Renal pelvis (tissue), 12 donors: ENCODE results near the gene KIF11. TPM values are rescaled to one million over a fixed set of nuclear protein-coding genes. Genes with fewer than 3 reads are reported as not detected.
"Not testable (repeated sequence)": the region's sequence is repeated elsewhere in the genome, so short reads cannot be mapped to it uniquely, and the experiment has no call there.

Experiments used
- DNase-seq: peaks from one replicate; pipeline ENCODE4 v3.0.0-alpha.2; 2013
- long read RNA-seq, 16 experiments: transcript quantifications; one replicate each; lab custom pipeline, GENCODE V29; 2026
- polyA plus RNA-seq, 3 donors: library from polyadenylated mRNA; unstranded; fragments of 120-200 nt; gene quantifications; one replicate each; pipeline ENCODE4 v1.2.1, GENCODE V29; 2013; ENCODE audit not compliant: insufficient read length in 3 of 3

Gene KIF11
- polyA plus RNA-seq: 10 to 100 TPM; 26.6 to 29.6 (median 28.9) TPM
- long read RNA-seq, donor 1, full-length matches to known transcripts: 6 of 15 reads
- long read RNA-seq, donor 1, partial matches to known transcripts: 9 of 15 reads
- long read RNA-seq, donor 1, other reads (novel, unspliced or antisense): 0 of 15 reads
- long read RNA-seq, donor 2, full-length matches to known transcripts: 1 of 1 reads
- long read RNA-seq, donor 2, partial matches to known transcripts: 0 of 1 reads
- long read RNA-seq, donor 2, other reads (novel, unspliced or antisense): 0 of 1 reads
- long read RNA-seq, donor 3, full-length matches to known transcripts: 1 of 1 reads
- long read RNA-seq, donor 3, partial matches to known transcripts: 0 of 1 reads
- long read RNA-seq, donor 3, other reads (novel, unspliced or antisense): 0 of 1 reads
- long read RNA-seq, donor 4: 0 reads
- long read RNA-seq, donor 5: 0 reads
- long read RNA-seq, donor 6, full-length matches to known transcripts: 4 of 4 reads
- long read RNA-seq, donor 6, partial matches to known transcripts: 0 of 4 reads
- long read RNA-seq, donor 6, other reads (novel, unspliced or antisense): 0 of 4 reads
- long read RNA-seq, donor 7, full-length matches to known transcripts: 1 of 1 reads
- long read RNA-seq, donor 7, partial matches to known transcripts: 0 of 1 reads
- long read RNA-seq, donor 7, other reads (novel, unspliced or antisense): 0 of 1 reads
- long read RNA-seq, donor 8: 0 reads
- long read RNA-seq, donor 9, full-length matches to known transcripts: 1 of 8 reads
- long read RNA-seq, donor 9, partial matches to known transcripts: 7 of 8 reads
- long read RNA-seq, donor 9, other reads (novel, unspliced or antisense): 0 of 8 reads
- long read RNA-seq, donor 10: 0 reads
- long read RNA-seq, donor 11, full-length matches to known transcripts: 1 of 1 reads
- long read RNA-seq, donor 11, partial matches to known transcripts: 0 of 1 reads
- long read RNA-seq, donor 11, other reads (novel, unspliced or antisense): 0 of 1 reads
- long read RNA-seq, donor 12, full-length matches to known transcripts: 6 of 6 reads
- long read RNA-seq, donor 12, partial matches to known transcripts: 0 of 6 reads
- long read RNA-seq, donor 12, other reads (novel, unspliced or antisense): 0 of 6 reads
- long read RNA-seq, donor 13: 0 reads
- long read RNA-seq, donor 14: 0 reads
- long read RNA-seq, donor 15, full-length matches to known transcripts: 1 of 1 reads
- long read RNA-seq, donor 15, partial matches to known transcripts: 0 of 1 reads
- long read RNA-seq, donor 15, other reads (novel, unspliced or antisense): 0 of 1 reads
- long read RNA-seq, donor 16, full-length matches to known transcripts: 2 of 2 reads
- long read RNA-seq, donor 16, partial matches to known transcripts: 0 of 2 reads
- long read RNA-seq, donor 16, other reads (novel, unspliced or antisense): 0 of 2 reads

DNA sequence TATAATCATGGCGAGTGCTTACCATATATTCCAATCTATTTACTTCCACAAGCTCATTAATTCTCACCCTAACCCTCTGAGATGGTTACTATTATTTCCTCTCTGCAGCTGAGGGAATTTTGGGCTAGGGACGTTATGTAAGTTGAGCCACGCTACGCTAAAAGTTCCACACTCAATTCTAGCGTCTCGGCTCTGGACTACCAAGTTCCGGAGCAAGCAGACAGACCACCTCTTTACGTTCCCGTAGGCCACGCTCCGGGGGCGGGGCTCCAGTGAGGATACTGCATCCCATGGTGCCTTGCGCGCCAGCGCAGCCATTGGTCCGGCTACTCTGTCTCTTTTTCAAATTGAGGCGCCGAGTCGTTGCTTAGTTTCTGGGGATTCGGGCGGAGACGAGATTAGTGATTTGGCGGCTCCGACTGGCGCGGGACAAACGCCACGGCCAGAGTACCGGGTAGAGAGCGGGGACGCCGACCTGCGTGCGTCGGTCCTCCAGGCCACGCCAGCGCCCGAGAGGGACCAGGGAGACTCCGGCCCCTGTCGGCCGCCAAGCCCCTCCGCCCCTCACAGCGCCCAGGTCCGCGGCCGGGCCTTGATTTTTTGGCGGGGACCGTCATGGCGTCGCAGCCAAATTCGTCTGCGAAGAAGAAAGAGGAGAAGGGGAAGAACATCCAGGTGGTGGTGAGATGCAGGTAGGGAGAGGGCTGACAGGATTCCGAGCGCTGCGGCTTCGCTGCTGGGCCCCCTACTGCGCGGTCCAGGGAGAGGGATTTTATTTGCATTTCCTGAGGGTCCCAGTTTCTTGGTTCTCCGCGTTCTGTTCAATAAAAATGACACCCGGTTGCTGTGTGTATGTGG is at the start of gene KIF11:
TSS of gene KIF11 (plus strand) at position 370 of the 858 bp plus-strand sequence. CDS start at position 616, 246 bp downstream.
- DNase-seq: peak; percentile 99

DNA sequence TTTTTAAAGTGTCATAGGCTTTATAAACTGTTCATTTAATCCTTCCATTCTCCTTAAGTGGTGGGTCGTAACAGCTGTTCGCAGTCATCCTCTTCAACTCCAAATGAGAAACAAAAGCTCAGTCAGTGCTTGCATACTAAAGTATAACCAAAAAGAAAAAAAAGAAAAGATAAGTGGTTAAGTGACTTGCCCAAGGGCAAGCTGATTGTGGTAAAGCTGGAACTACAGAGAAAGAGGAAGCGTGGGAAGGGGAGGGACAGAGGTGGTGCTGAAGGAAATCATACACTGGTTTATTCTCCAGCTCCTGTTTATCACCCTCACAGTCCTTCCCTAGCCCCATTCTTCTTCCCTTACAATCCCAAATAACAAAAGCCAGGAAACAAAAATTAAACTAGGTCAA is 48.6 kb upstream of the KIF11 start:
- no peak for DNase-seq

DNA sequence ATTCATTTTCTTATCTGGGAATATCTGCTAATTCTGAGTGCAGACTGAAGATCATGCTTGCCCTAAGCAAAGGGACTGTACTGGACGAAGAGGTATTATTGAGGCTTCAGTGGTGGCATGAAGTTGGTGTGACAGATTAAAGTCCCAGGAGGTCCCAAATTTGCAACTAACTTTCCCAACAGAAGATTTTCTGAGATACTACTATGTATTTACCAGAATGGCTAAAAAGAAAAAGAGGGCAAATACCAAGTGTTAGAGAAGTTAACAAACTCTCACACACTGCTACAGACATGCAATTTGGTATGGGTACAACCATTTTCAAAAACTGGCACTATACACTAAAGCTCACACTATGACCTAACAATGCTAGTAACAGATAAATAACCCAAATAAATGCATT is 47.4 kb upstream of the KIF11 start:
- no peak for DNase-seq

DNA sequence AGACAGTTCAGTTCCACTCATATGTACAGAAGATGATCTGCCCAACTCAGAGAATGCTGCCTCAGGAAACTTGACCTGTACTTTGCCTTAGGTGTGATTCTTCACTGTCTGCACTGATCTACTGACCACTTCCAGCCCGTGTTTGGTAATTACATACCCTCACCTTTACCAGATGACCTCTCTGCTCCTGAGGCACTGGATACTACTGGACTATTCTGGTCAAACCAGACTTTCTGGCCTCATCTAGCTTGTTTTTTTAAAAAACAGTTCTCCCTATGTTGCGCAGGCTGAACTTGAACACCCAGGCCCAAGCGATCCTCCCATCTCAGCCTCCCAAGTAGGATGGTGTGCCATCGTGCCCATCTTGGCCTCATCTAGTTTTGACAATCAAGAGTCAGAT is 45.3 kb upstream of the KIF11 start:
- no peak for DNase-seq

DNA sequence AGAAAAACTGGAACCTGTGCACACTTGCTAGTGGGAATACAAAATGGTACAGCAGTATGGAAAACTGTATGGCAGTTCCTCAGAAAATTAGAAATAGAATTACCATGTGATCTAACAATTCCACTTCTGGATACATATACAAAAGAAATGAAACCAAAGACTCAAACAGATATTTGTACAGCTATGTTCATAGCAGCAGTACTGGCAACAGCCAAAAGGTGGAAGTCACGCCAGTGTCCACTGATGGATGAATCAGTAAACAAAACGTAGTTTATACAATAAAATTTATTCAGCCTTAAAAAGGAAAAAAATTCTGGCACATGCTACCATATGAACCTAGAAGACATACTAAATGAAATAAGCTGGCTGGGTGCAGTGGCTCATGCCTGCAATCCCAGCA is 42.0 kb upstream of the KIF11 start:
- DNase-seq: no peak

DNA sequence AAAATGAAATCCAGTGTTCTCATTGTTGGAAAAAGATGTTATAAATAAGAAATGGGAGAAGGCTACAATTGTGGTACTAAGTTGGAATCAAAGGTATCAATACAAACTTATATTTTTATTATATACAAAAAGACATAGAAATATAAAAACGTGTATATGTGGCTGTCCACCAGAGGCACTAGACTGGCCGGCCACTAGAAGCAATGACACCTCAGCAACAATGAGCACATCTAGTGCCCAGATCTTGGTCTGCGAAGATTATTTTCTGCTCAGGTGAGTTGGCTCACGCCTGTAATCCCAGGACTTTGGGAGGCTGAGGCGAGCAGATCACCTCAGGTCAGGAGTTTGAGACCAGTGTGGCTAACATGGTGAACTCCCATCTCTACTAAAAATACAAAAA is 40.6 kb upstream of the KIF11 start:
- no peak for DNase-seq

DNA sequence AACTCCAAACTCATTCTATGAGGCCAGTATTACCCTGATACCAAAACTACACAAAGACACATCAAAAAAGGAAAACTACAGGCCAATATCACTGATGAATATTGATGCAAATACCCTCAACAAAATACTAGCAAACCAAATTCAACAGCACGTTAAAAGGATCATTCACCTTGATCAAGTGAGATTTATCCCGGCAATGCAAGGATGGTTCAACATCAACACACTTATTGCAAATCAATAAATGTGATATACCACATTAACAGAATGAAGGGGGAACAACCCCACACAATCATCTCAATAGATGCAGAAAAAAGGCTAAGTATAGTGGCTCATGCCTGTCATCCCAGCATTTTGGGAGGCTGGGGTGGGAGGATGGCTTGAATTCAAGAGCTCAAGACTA is 39.0 kb upstream of the KIF11 start:
- DNase-seq: no peak

DNA sequence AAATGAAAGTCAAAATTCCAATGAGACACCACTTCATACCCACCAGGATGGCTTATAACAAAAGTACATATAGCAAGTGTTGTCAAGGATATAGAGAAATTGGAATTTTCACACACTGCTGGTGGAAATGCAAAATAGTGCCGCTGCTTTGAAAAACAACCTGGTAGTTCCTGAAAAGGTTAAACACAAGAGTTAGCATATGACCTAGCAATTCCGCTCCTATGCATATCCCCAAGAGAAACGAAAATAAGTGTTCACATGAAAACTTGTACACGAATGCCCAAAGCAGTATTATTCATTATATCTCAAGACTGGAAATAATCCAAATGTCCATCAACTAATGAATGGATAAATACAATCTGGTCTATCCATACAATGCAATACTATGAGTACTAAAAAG is 33.9 kb upstream of the KIF11 start:
- no peak for DNase-seq

DNA sequence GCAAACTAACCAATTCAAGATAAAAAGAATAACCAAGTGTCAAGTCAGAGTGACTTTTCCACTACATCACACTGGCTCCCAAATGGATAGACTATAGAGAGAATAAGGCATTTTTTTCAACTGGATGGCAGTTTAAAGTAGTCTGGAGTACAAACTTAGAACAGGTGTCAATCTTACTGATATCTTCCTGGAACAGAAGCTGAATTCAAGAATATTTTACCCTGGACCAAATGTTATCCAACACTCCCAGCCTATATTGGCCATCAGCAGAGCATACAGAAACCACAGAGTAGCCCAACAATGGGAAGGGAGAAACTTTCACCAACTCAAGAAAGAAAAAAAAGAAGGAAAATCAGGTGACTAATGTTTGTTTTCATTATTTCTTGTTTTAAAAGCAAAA is 30.5 kb upstream of the KIF11 start:
- no peak for DNase-seq

DNA sequence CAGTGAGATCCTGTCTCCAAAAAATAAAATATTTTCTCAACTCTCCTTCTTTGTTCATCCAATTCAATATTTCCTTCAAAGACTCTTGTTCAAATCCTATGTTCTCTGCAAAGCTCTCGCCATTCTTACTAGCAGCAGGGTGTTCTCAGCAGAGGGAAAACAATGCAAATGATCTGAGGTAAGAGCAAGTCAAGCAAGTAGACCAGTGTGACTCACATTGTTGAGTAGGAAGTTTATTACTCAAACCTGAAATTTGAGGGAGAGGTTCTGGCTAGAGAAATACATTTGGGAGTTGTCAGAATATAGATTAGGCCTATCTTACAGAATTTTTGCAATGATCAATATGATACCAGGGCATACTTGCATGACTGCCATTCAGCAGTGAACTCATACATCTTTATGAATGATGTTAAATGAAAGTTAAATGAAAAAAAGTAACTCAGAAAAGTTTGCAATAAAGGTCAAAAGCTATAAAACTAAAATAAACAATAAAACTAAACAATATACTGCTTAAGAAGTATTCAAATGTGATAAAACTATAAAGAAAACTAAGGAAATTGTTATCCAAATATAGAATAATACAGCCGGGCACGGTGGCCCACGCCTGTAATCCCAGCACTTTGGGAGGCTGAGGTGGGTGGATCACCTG is 24.9 kb upstream of the KIF11 start:
- no peak for DNase-seq

DNA sequence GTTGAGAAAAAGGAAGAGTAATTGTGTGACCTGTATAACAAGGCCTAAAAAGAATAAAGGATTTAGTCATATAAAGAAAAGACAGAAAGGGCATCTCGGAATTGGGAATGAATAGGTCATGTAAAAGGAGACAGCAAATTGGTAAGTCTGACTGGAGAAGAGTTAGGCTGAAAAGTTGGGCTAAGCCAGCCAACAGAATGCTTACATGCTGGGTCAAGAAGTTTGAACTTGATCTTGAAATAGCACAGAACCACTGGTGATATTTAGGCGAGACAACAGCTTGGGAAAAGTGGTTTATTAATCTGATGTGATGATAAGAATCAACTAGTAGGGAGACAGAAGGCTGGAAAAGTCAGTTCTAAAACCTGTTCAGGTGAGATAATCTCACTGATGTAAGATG is 23.9 kb upstream of the KIF11 start:
- DNase-seq: no peak

DNA sequence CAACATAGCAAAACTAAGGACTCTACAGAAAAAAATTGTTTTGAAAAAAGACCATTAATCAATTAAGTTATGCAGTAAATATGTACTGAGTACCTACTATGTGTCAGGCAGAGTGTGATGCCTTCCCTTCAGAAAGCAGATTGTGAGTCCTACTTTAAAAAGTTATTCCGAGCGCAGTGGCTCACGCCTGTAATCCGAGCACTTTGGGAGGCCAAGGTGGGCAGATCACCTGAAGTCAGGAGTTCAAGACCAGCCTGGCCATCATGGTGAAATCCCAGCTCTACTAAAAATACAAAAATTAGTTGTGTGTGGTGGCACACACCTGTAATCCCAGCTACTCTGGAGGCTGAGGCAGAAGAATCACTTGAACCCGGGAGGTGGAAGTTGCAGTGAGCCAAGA is 23.3 kb upstream of the KIF11 start:
- not testable (repeated sequence) for DNase-seq

DNA sequence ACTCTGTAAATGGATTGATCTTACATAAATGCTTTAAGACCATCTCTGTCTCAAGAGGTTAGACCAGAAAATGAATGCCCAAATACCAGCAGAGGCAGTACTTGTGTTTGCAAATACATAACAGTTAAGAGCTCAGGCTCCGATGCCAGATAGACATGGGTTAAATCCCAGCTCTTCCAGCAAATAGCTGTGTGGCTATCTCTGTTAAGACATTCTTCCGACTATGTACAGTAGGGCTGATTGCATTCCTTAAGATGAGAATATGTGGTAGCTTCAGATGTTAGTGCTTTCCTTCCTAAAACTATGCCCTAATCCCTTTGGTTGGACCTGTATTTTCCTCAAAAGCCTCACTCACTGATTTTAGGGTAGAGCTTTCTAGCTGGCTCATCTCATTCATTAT is 21.3 kb upstream of the KIF11 start:
- DNase-seq: no peak

DNA sequence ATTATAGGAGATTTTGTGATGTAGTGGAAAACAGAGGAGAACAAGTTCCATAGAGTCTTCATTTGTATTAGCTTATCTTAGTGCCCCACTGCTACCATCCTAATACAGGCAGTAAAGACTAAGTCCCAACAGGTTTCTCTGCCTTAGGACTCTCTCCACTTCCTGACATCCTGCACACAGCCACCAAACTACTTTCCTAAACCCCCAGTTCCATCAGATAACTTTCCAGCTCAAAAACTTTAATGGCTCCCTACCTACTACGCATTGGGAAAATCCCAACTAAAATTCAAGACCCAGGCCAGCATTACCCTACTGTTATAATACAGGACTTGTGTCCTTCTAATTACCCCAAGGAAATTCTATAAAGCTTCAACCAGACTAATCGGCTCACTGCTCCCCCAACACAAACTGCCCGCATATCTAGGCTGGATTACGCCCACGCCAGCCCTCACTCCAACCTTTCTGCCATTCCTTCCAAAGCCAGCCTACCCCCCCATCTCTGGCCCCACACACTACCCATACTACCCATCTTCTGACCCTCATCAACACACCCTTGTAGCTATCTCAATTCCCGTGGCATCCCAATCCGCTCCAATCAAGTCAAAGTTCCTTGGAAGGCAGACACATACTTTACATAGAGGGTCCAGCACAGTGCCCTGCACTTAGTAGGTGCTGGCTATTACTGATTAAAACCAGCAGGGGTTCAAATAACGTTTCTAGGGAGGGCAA is 20.4 kb upstream of the KIF11 start:
- DNase-seq: no peak

DNA sequence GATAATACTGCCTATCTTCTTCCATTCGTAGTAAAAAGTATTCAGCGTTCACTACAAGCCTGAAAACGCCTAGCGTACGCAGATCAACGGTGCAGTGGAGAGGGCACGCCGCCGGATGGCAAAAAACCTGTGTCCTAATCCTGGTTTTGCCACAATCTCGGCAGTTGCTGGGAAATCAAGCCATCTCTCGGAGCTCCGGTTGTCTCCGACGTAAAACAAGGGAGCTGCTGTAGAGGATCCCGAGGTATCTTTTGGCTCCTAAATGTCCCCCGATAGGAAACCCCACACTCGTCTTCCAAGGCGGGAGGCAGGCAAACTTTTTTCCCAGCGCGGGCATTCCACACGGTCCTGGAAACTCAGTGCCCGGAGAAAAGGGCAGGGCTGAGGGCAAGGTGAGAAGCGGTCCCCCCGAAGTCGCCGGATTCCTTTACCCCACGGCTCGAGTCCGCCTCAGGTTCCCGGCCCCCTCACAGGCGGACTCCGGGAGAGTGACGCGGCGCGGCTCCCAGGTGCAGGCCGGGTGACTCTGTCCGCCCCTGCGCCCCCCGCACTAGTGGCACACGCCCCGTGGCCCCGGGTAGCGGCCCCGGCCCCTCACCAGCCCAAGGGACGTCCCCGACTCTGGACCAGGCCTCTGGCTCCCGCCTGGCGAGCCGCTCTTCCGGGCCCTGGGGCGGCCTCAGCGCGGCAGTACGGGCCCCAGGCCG is 19.7 kb upstream of the KIF11 start:
- DNase-seq: no peak

DNA sequence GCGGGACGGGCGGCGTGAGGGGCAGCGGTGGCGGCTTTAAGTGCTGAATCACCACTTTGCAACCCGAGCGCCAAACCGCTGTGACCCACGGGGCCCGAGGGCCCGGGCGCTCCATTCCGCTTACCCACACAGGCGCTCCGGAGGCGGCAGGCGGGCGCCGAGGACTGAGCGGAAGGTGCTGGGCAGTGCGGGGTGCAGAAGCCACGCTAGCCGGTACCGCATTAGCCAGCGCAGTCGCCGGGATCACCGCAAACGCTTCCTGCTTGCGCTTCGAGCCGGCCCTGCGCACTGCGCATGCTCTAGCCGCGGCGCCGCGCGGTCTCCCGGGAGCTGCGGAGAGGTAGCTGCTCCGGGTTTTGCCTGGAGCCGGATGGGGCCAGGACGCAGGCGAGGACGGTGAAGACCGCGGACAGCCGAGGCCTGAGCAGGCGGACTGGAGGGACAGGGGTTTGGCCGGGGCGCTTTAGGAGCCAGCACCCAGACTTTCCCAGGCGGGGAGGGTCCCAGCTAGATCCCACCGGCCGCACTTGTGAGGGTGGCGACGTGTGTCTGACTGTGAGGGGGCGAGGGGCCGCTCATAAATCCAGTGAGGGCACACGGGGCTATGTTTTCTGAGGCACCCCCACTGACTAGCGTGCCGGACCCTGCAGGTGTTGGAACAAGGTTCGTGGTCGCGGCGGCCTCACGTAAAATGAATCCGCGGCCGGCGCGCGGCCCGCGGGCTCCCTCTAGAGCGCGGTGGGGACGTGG is 19.0 kb upstream of the KIF11 start, which contains the start of gene IDE:
TSS of gene IDE (minus strand) at position 296 of the 750 bp plus-strand sequence. CDS start at position 222, 74 bp downstream.
- peak; percentile 86 for DNase-seq

DNA sequence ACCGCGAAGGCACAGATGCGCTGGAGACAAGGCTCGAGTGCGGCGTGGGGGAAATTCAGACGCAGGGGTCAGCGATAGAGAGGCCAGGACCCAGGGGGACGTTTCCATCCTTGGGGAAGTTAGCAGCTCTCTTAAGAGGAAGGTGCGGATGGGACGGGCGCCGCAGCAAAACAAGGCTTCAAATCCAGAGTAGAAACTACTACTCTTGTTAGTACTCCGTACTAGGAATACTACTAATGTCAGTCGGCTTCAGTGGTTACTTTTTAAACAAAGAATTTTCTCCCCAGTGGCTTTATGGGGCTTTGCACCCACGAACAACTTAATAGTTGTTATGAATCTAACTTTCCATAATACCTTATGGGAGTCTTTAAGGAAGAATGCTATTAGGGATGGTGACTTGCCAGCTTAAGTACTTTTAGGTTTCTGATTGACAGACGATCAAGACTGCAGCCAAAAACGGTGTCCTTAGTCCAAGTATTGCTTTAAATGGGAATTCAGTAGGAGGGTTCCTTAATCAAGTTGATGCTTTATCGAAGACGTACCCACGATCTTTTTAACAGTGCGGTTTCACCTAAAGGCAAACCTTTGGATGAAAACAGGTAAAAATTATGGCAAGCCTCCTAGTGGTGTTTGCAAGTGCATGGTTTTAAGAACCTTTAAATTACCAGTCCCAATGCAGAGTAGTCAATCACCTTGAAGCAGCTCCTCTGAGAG is 18.2 kb upstream of the KIF11 start:
- no peak for DNase-seq
